HG02798 (cell line): ENCODE results near the gene NSG1.

Experiments
- ATAC-seq: cut with Tn5 transposase; IDR thresholded peaks from one replicate; pipeline ENCODE4 v1.9.1; 2021; ENCODE audit warnings: mild to moderate bottlenecking; ENCODE audit not compliant: unreplicated experiment, poor library complexity

Gene NSG1

DNA sequence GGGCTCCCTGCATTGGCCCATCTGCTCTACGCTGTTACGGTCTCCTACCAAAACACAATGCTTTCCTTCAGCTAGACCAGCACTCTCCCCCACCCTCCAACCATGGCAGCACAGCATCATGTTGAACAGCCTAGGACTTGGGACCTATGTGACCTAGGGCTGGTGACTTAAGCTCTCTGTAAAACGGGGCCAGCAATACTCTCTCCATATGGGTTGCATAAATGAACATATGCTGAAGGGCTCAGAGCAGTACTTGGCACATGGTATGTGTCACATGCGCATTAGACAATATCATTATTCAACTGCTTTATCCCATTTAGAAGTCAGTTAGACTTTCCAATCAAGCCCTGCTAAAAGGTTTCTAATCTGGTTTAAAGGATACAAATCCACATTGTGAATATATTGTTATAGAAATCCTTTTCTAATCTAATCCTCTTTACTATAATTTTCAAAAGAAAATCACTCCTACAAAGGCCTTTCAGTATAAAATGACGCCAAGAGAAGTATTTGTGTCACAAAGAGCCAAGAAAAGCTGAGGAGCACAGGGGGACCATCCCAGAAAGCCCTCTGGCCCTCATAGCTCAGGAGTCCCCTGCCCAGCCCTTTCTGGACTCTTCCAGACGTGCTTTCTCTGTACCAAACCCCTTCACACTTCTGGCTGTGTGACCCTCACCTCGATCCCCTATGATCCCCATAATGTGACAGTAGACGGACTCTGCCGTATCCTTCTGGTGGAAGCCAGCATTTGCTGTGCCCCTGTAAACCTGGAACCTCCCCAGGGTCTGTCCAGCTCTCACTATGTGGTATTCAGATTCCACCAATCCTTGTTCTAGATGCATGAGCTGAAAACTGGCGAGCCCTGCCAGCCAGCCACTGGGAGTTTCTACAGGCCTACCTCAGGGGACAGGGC lies 42.3 kb downstream of the NSG1 start:
- ATAC-seq = no peak

DNA sequence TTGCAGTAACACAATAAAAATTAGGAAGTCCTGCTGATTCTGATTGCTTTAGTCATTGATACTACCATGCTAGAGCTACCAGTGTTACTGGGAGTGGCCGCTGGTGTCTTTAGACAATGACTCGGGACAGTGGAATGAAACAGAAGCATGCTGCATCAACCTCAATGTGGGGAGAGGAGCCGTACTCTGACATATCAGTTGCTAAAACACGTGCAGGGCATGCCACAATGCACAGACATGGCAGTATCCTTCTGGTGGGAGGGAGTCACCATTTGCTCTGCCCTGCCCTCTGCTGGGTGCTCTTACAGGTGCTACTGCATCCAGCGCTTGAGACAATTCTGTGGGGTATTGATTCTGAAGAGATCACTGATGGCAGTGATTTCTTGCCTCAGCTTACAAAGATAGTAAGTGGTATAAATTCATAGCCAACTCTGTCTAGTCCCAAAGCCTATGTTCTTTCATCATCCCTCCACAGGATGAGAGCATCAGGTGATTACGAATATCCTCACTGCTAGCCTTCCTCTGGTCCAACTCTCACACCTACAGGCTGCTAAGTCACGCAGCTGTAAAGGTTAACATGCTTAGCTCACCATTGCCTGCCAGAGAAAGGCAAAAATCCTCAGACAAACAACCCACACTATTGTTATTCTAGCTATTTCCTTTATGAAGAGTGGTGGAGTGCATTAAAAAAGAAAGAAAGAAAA lies 43.7 kb downstream of the NSG1 start:
- peak; percentile 66 for ATAC-seq

DNA sequence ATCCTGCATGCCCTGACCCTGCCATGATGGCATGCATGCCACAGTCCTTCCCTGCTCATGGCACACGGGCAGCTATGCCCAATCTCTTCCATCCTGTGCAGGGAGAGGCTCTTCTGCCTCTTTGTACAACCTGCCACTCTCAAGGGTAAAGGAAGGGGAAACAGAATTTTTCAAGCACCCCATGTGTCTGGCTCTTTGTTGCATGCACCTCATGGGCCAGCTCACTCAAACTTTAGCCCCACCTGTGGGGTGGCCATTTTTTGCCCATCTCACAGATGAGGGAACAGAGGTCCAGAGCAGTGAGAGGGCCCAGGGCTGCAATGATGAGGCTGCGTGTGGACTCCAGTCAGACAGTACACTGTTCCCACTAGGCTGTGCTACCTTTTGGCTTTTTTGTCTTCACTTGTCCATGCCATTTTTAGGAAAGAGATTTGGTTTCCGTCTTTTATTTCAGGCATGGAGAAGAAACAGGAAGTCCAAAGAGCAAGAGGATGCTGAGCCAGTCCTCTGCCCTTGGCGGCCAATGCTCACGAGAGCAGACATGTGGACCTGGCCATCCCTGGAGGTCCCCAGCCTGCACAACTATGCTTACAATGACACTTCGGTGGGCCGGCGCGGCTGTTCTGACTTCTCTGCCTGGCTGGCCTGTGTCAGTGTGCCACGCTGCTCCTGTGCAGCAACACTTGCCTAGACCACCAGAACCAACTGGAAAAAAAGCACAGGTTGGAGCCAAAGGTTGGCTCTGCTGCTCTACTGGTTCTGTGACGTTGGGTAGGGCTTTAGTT lies 45.6 kb downstream of the NSG1 start:
- ATAC-seq = no peak

DNA sequence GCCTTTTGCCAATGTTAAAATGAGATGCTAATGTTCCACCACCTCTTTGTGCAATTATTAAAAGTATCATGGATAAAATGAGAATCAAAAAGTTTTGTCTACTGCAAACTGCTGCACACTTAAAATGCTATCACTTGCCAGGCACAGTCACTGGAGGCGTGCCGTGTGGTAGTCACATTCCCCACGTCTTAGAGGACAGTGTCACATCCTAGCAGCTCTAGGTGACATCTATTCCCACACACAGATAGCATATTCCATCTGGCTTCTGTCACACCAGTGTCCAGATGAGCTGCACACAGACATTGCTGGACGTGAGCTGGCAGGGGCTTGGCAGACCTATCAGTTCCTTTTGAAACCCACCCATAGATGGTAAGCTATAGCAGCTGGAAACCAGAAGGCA lies 47.0 kb downstream of the NSG1 start:
- no peak for ATAC-seq

DNA sequence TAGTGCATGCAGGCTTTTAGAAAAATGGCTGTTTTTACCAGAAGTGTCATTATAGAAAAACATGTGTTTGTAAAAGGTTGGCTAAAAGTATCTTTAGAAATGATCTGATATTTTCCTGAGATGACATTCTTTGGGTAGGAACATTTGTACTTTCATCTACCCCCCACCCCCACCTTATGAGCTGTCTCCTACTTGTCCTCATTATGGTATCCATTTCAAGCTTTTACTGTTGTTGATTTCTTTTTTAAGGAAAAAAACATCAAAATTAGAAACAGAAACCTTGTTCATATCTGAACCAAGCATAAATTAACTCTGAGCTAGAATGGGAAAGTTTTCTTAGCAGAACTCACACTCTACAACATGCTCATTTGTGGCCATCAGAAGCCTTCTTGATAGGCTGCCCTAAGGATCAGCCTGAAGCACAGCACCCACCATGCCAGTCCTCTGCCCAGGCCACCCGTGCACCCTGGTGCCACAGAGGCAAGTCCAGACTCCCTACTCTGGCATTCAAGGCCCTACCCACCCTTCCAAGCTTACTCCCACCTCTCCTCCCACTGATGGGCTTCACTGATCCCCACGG lies 49.4 kb downstream of the NSG1 start:
- ATAC-seq = no peak

DNA sequence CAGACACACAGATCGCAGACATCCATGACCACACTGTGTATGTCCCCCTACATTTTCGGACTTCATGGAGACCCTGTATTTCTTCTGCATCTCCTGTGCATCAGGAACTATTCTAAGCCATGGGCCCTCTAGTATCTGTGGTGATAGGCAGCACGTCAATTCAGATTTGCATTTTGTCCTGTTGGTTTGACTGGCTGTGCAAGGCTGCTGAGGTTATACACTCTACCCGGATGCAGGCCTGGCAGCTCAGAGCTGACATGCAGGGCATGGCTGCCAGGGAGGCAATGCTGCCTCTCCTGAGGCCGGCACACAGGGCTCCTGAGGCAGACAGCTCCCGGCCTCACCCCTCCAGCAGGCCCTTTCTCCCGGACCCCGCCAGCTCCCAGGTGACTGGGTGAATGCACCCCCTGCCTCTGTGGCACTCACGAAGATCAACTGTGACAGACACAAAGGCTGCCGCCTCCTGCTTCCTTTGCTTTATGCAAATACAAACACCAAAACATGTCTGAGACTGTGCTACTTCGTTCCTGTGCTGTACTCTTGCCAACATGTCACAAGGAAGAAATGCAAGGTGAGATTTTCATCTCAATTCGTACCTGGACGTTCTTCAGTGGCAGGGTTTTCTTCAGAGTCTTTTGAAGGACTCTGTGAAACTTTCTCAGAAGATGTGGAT lies 51.0 kb downstream of the NSG1 start:
- peak; percentile 40 for ATAC-seq

DNA sequence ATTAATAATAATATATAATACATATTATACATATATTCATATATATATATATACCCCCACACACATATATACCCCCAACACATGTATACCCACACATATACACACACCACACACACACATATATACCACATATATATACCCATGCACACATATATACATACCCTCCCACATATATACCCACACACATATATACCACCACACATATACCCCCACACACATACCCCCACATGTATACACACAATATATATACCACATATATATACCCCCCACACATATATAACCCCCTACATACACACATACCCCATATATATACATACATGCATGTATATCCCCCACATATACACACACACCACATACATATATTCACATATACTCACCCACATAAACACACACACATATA lies 52.0 kb downstream of the NSG1 start:
- ATAC-seq = no peak

DNA sequence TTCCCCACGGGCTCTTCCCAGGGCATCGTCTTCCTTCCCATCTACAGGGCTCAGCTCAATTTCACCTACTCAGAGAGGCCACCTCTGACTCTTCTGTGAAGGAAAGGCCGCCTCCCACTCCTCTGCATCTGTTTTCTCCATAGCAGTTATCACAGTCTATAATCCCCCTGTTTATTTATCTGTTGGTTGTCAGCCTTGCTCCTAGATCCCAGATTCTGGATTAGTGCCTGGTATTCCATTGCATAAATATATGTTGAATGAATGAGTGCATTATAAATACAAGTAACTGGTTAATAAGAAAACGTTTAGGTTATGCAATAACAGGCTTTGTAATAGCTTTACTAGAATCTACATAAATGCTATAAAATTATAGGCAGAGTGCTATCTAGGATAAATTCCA lies 52.9 kb downstream of the NSG1 start:
- no peak for ATAC-seq

DNA sequence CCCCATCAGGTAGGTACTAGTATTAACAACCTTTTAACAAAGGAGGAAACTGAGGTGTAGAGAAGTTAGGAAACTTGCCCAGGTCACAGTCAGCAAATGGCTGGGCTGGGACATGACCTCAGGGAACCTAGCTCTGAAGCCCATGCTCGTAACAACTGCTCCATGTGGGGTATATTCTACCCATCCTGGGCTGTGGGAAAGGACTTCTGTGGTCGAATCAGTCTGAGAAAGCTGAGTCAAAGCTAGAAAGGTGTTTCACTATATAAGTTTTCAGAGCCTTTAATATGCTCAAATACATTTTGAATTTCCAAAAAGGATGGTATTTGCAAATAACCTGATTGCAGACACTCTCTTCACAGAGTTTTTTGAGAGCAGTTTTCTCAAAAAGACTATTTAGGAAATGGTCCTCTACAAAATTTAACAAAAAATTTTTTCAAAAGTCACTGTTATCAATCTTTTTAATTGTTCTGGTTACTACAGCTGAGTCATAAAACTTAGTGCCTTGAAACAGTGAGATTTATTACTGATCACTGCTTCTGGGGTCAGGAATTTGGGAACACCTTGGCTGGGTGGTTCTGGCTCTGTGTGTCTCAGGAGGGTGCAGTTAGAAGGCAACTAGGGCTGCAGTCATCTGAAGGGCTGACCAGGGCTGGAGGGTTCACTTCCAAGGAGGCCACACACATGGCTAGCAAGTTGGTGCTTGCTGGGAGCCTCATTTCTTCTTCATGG lies 53.6 kb downstream of the NSG1 start:
- no peak for ATAC-seq

DNA sequence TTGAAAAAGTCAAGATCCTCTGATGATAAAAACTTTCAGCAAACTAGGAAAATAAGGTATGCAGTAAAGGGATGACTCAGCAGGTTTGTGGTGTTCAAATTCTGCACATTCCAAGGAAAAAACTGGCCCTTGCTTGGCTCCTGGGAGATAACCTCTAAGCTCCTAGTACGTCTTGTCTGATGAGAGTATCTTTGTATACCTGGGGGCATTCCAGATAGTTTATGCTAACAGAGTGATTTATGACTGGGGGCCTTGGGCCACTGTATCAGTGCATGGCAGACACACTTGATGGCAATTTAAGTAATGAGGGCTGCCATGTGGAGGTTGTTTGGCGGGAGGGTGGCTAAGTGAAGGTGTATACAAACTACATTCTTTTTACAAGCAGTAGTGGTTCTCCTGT lies 56.9 kb downstream of the NSG1 start:
- ATAC-seq = no peak

DNA sequence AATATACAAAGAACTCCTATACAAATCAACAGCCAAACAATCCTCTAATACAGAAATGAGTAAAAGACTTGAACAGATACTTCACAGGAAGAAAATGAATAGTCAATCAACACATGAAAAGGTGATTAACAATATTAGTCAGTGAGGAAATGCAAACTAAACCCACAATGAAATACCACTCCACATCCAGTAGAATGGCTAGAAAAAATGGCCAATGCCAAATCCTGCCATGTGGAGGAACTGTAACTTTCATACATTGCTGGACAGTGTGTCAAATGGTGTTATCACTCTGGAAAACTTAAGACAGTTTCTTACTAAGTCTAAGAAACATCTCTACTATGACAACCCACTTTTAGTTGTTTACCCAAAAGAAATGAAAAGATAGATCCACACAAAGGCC lies 59.5 kb downstream of the NSG1 start:
- no peak for ATAC-seq

DNA sequence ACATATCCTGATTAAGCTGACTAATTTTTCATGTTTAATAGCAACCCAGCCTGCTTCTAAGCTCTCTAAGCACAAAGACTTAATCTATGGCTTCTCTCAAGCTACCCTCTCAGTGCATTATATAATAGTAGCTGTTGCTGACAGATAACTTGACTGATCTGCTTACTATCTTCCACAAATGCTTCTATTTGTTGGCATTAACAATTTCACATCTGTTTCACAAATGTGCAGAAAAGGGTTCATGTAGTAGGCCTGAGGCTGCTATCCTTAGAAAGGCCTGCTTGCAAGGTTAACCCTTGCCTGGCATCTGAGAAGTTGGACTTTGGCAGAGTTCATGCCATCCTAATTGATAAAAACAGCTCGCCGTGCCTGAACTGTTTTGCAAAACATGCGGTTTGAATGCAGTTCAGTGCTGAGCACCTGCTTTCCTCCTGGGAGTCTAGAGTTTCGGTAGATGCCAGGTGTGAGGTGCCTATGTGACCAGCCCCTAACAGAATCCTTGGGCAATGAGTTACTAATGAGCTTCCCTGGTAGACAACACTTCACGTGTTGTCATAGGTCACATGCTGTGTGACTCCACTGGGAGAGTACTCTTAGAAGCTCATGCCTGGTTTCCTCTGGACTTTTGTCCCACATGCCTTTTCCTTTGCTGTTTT lies 68.4 kb downstream of the NSG1 start:
- ATAC-seq = peak; percentile 90

DNA sequence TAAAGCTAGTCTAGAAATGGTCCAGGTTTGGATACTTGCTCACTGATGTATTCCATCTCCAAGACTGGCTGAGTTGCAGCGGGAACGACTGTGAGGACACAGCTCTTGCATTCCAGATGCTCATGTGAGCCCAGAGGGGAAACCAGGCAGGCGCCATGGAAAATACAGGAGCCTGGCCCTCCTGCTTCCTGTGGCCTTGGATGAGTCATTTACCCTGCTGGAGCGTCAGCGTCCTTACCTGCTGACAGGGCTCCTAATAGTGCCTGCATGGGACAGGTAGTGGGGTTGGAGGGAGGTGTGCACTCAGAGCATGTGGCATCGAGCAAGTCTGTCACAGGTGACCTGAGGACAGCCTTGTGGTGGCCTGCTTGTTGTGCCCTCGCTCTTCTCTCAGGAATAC lies 69.4 kb downstream of the NSG1 start:
- ATAC-seq = no peak

DNA sequence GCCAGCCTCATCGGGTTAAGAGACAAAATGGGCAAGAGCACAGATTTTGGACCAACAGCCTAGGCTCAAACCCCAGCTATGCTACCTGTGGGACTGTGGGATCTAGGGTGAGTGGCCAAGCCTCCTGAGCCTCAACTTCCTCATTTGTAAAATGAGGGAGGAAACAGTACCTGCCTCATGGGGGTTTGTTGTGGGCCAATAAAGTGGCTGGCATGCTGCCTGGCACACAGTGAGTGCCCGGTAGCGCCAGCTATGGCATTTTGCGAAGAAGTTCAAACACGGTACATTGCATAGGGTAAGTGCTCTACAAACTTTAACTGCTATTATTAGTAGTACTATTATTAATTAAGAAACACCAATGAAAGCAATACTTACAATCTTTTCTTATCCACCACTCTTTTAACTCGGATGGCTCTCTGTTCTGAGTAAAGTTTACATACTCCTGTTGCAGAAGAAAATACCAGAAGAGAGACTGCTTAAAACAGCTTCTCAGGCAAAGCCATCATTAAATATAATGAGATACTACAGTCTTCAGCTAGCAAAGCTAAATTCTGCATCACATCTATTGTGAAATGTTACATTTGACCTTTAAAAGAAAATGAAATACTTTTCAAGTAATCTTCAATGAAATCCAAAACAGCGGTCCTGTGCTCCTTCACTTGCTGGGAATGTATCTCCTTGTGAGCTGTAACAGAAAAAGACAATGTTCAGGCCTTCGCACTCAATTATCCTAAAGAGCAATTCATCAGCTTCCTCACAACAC lies 70.1 kb downstream of the NSG1 start:
- ATAC-seq = no peak

DNA sequence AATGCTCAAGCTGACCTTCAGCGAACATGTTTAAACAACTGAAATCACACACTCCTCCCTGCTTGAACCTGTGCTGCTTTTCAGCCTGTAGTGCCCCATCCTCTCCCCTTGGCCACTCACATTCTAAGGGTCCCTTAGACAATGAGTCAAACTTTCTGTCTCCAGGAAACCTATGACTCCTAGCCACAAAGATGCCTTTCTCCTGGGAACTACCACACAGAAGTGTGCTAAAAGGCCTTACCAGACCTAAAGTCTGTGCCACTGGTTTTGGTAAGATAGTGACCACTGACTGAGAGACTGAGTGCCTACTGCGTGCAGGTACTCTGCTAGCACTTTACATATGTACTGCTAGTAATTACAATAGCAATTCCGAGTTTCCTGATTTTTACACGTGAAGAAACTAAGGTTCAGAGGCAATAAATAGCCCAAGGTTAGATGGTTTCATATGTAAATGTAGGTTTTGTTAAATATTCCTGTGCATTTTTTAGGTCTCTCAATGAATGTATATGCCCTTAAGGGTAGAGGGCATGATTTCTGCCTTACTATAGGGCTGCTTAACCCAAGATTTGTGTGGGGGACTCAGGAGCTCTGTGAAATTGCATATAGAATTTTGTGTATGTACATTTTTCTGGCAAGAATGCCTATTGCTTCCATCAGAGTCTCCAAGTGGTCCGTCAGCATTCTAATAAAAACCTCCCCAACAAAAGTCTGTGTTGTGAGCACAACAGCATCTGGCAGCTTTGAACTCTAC lies 71.1 kb downstream of the NSG1 start:
- no peak for ATAC-seq

DNA sequence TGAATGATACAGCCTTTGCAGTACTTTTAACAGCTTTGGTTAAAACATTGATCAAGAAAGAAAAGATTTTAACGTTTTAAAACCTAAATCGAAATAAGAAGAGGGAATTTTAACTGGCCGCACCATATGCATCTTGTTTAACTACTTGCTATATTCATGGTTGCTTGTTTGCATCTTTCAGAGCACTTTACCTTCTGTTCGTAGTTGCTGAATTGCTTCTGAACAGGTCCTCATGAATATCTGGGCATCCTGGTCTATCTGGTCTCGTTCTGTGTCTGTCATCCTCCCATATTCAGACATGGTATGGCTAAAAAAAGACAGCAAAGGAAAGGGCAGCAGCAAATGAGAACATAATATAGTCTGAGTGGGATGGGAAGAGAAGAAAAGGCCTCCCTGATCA lies 72.3 kb downstream of the NSG1 start:
- ATAC-seq = no peak

DNA sequence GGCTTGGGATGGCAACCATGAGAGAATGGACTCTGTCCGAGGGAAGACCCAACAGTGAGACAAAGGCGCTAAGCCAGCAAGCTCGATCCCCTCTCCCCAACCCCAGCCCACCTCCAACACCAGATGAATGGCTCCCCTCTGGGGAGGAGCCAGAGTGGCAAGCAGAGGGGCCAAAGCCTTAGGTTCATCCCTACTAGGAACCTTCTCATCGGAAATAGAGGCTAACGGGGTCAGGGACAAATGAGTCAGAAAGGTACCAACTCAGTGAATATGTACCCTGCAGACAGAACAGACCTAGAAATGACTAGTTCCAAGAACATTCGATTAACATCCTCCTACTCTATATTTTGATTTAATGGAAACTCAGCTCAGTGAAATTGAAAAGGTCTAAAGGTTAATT lies 73.9 kb downstream of the NSG1 start:
- ATAC-seq = no peak

DNA sequence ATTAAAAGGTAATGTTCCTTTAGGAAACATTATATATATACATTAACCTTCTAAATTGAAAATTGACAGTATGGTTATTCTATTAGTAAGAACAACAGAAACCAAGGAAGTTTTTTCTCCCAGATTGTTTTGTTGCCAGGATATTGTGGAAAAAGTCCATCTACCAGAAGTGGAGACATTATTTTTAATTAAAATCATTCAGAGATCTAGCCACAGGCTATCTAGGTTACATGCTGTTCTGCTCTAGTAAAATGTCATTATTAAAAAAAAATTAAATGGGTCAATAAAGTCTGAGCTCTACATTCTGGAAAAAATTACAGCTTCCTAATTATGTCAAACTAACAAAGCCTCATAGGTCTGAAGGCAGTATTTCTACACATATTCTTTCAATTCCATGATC lies 74.3 kb downstream of the NSG1 start:
- no peak for ATAC-seq
